Heart left ventricle (tissue), 16 donors: ENCODE measurements around the gene CCDC32. TPM values are rescaled to one million over a fixed set of nuclear protein-coding genes. Genes with fewer than 3 reads are reported as not detected.

Experiments used
- ATAC-seq, 4 donors: fragments of 200-7000 bp; cut with Tn5 transposase; one replicate each; pipeline ENCODE4 v1.9.1; 2020 to 2022; ENCODE audit warnings: moderate library complexity in 4 of 4, mild to moderate bottlenecking in 3 of 4, moderate number of reproducible peaks in 1 of 4
- DNase-seq, 5 donors: peaks; one replicate each; pipeline ENCODE4 v3.0.0-alpha.2; 2020
- H3K27ac ChIP-seq, 12 donors: fragments of 200-600 bp; sonication (generic) in 4 of 12; one replicate each; pipeline versions ENCODE4 v1.5.0 to v1.8.0; 2016 to 2022; ENCODE audit warnings: mild to moderate bottlenecking in 2 of 12
- H3K27me3 ChIP-seq, 9 donors: fragments of 200-600 bp; sonication (generic) in 2 of 9; one replicate each; pipeline versions ENCODE4 v1.5.1 to v1.8.0; 2016 to 2022; ENCODE audit warnings: mild to moderate bottlenecking in 3 of 9
- H3K36me3 ChIP-seq, 9 donors: fragments of 200-600 bp; sonication (generic) in 2 of 9; one replicate each; pipeline versions ENCODE4 v1.5.0 to v1.8.0; 2018 to 2022; ENCODE audit warnings: mild to moderate bottlenecking in 2 of 9
- H3K4me1 ChIP-seq, 12 donors: fragments of 200-600 bp; sonication (generic) in 4 of 12; one replicate each; pipeline versions ENCODE4 v1.5.0 to v1.8.0; 2016 to 2022; ENCODE audit warnings: mild to moderate bottlenecking in 3 of 12
- H3K4me3 ChIP-seq, 12 donors: fragments of 200-600 bp; sonication (generic) in 4 of 12; one replicate each; pipeline versions ENCODE4 v1.5.0 to v1.8.0; 2017 to 2022; ENCODE audit warnings: mild to moderate bottlenecking in 9 of 12, moderate library complexity in 4 of 12
- H3K9me3 ChIP-seq, 12 donors: fragments of 200-600 bp; sonication (generic) in 4 of 12; one replicate each; pipeline versions ENCODE4 v1.5.0 to v1.8.0; 2016 to 2022; ENCODE audit warnings: mild to moderate bottlenecking in 1 of 12
- CTCF ChIP-seq, 12 donors: fragments of 200-600 bp; sonication (generic) in 4 of 12; IDR thresholded peaks; one replicate each; pipeline versions ENCODE4 v1.5.0 to v1.8.0; 2018 to 2022; ENCODE audit warnings: antibody characterized with exemption in 12 of 12, mild to moderate bottlenecking in 5 of 12
- POLR2A ChIP-seq, 2 donors: fragments of 450-650 bp; IDR thresholded peaks; one replicate each; pipeline ENCODE4 v1.6.1; 2017; ENCODE audit warnings: antibody characterized with exemption in 2 of 2, mild to moderate bottlenecking in 2 of 2, moderate library complexity in 2 of 2
- WGBS, 4 donors: extraction: QIAGEN DNeasy Blood & Tissue Kit in 2 of 4; methylation state at CpG; one replicate each; pipeline versions ENCODE4 v1.1.5 to v1.1.7; 2013 to 2018; 5-methylcytosine and 5-hydroxymethylcytosine counted together
- intact Hi-C, 10 donors: fragments of 100-400 bp; cut with DNase I; formaldehyde crosslinking; loops; one replicate each; pipeline versions ENCODE4 v1.11.1 to v1.14.2; 2022
- polyA plus RNA-seq, 2 donors: library from polyadenylated mRNA; stranded (reverse); fragments of 200-250 nt; gene quantifications; one replicate each; pipeline ENCODE4 v1.2.3, GENCODE V29; 2013
- total RNA-seq, 9 donors: library from RNA; depleted of rRNA in 2 of 9; stranded (reverse); fragments of >200 nt in 2 of 9; fragmentation: NEBNext Ultra II Directional in 3 of 9; extraction: Animal tissue kit (Norgen Biotek cat#: 25700) in 3 of 9; gene quantifications; one replicate each; pipeline versions ENCODE4 v1.1.0 to v1.2.4, GENCODE V29; 2016 to 2023
- donor health status: ischemic (EF 13 %, LVEDD 7.1; RV severe dilation, severe dysfunction).
- donor health status: healthy with polysubstance abuse.
- donor health status: DM: no; HTN: yes; CAD: no.
- donor health status: DM: no; HTN: no; CAD: no.
- donor health status: ischemic (EF 25% LVEDD 6.9; RV normal size, moderate dysfunction).
- donor health status: ischemic (EF 25% LVEDD 5.7; RV mildly dilated, moderate dysfunction).
- donor health status: healthy.
- donor health status: DM: yes; HTN: yes; CAD: no.
- donor health status: ischemic (EF 35%, LVEDD 5.7; RV mildly dilated, moderate dysfunction).
- donor health status: nonischemic (EF 11% LVEDD 7.7; RV severe dilation, severe dysfunction).
- donor health status: DM: yes; HTN: yes; CAD: no.
- donor health status: PGD.
- donor health status: ischemic (EF 29% LVEDD 5.4; RV normal size, mild dysfunction).
- donor health status: nonischemic (EF 23%, LVEDD 6.1; RV moderate dilation, normal function).

The CCDC32 gene
- total and polyA plus RNA-seq, 11 donors = 13.0 to 38.2 (median 25.4) TPM

GRCh38 chr15:40545457-40545856 is 19.4 kb downstream of the CCDC32 start:
- H3K9me3 ChIP-seq = no peaks in the 10 kb centered on the region
- H3K4me3 ChIP-seq = no peak overlapping the region
- no peak overlapping the region for H3K27ac ChIP-seq
- no peak for TF ChIP-seq POLR2A (IDR thresholded peaks at IDR 0.05)
- no peak for TF ChIP-seq CTCF (IDR thresholded peaks at IDR 0.05)
- no peaks in the 10 kb centered on the region for H3K27me3 ChIP-seq
- ATAC-seq (no peak), DNase-seq (no peak)
- peaks cover 0 to 31% (median 4%) of the 10 kb centered on the region in 9 donors for H3K36me3 ChIP-seq
- intact Hi-C loops = no loop called here
- peaks cover 0 to 30% (median 8%) of the 10 kb centered on the region in 12 donors for H3K4me1 ChIP-seq
- 60 to 84% (median 72%) methylated on average over 1 of the region's 1 CpG for whole genome bisulfite sequencing, 4 donors

- Histone ChIP-seq H3K4me3 (no peak overlapping the region), H3K9me3 (no peaks in the 10 kb centered on the region), H3K4me1 (peaks cover 0 to 15% (median under 1%) of the 10 kb centered on the region in 12 donors), H3K27ac (no peak overlapping the region), H3K36me3 (peaks cover 0 to 18% (median 4%) of the 10 kb centered on the region in 9 donors), H3K27me3 (no peaks in the 10 kb centered on the region)
- TF ChIP-seq CTCF (IDR thresholded peaks at IDR 0.05) (no peak), POLR2A (IDR thresholded peaks at IDR 0.05) (no peak)
- DNase-seq (no peak), ATAC-seq (no peak)
- 89 to 94% (median 91%) methylated on average over 5 of the region's 5 CpGs for WGBS, 4 donors
- intact Hi-C loops = no loop called here
These were observed 21.1 kb downstream of the CCDC32 start for GRCh38 chr15:40543631-40544294.

- Histone ChIP-seq H3K9me3 (no peaks in the 10 kb centered on the region), H3K36me3 (peaks cover 0 to 11% (median 4%) of the 10 kb centered on the region in 9 donors), H3K27me3 (no peaks in the 10 kb centered on the region), H3K4me3 (no peak overlapping the region), H3K27ac (no peak overlapping the region), H3K4me1 (peaks cover 0 to 15% (median 0%) of the 10 kb centered on the region in 12 donors)
- intact Hi-C loops = no loop called here
- WGBS, 4 donors = 92 to 96% (median 94%) methylated on average over 3 of the region's 3 CpGs
- ATAC-seq = no peak
- no peak for TF ChIP-seq POLR2A (IDR thresholded peaks at IDR 0.05)
- no peak for TF ChIP-seq CTCF (IDR thresholded peaks at IDR 0.05)
- no peak for DNase-seq
These were observed 21.8 kb downstream of the CCDC32 start for GRCh38 chr15:40543082-40543481.

- intact Hi-C loops = no loop called here
- DNase-seq = no peak
- no peak for ATAC-seq
- Histone ChIP-seq H3K27ac (no peak overlapping the region), H3K27me3 (no peaks in the 10 kb centered on the region), H3K36me3 (no peaks in the 10 kb centered on the region), H3K9me3 (no peaks in the 10 kb centered on the region), H3K4me3 (no peak overlapping the region), H3K4me1 (peaks cover 0 to 21% (median 2%) of the 10 kb centered on the region in 12 donors)
- TF ChIP-seq POLR2A (IDR thresholded peaks at IDR 0.05) = no peak
- TF ChIP-seq CTCF (IDR thresholded peaks at IDR 0.05) = no peak
- WGBS, 4 donors = 82 to 92% (median 90%) methylated on average over 6 of the region's 6 CpGs
These were observed 25.9 kb downstream of the CCDC32 start for GRCh38 chr15:40538976-40539375.
